Adrenal gland (tissue), 12 donors: Measurements from ENCODE around the gene ADGRA1. TPM values are rescaled to one million over a fixed set of nuclear protein-coding genes. Genes with fewer than 3 reads are reported as not detected.

ENCODE experiments used
- DNase-seq, 7 donors: peaks; one replicate each; pipeline ENCODE4 v3.0.0-alpha.2; 2019 to 2020
- H3K27ac ChIP-seq, 5 donors: fragments of 200-600 bp; sonication (generic) in 4 of 5; 1 replicate in 3 of 5; 2 replicates in 2 of 5; pipeline versions ENCODE4 v1.5.1 to v1.8.0; 2016 to 2020; ENCODE audit warnings: mild to moderate bottlenecking in 1 of 5
- H3K27me3 ChIP-seq: fragments of 200-600 bp; 2 replicates; pipeline ENCODE4 v1.8.0; 2021
- H3K36me3 ChIP-seq, 2 donors: fragments of 200-600 bp; replicated peaks in 1 of 2; 1 replicate in 1 of 2; 2 replicates in 1 of 2; pipeline versions ENCODE4 v1.5.1 to v1.8.0; 2018 to 2022
- H3K4me1 ChIP-seq, 2 donors: fragments of 200-600 bp; replicated peaks in 1 of 2; 1 replicate in 1 of 2; 2 replicates in 1 of 2; pipeline versions ENCODE4 v1.5.1 to v1.8.0; 2018 to 2021
- H3K4me3 ChIP-seq, 4 donors: fragments of 200-600 bp; sonication (generic) in 3 of 4; one replicate each; pipeline ENCODE4 v1.5.1; 2016 to 2018
- H3K9me3 ChIP-seq, 3 donors: fragments of 200-600 bp; sonication (generic) in 1 of 3; replicated peaks in 1 of 3; 1 replicate in 2 of 3; 2 replicates in 1 of 3; pipeline versions ENCODE4 v1.5.1 to v1.8.0; 2016 to 2021
- CTCF ChIP-seq, 6 experiments: fragments of 450-650 bp in 4 of 6; fragments of 200-600 bp in 2 of 6; sonication (generic) in 1 of 6; IDR thresholded peaks; 1 replicate in 5 of 6; 2 replicates in 1 of 6; pipeline versions ENCODE4 v1.5.1 to v1.8.0; 2016 to 2021; ENCODE audit warnings: antibody characterized with exemption in 6 of 6, mild to moderate bottlenecking in 2 of 6, moderate library complexity in 1 of 6
- POLR2A ChIP-seq, 2 donors: fragments of 450-650 bp; IDR thresholded peaks; one replicate each; pipeline ENCODE4 v1.6.1; 2017; ENCODE audit warnings: antibody characterized with exemption in 2 of 2, mild to moderate bottlenecking in 2 of 2, moderate library complexity in 1 of 2
- WGBS, 4 donors: extraction: QIAGEN DNeasy Blood & Tissue Kit in 2 of 4; methylation state at CpG; one replicate each; pipeline versions ENCODE4 v1.1.5 to v1.1.7; 2013 to 2017; 5-methylcytosine and 5-hydroxymethylcytosine counted together
- intact Hi-C, 2 donors: fragments of 100-400 bp; cut with DNase I; formaldehyde crosslinking; loops; one replicate each; pipeline versions ENCODE4 v1.14.1 to v1.15.0; 2022 to 2023
- polyA plus RNA-seq, 3 donors: library from polyadenylated mRNA; stranded (reverse); fragments of 200-250 nt in 2 of 3; fragments of 350-450 nt in 1 of 3; fragmentation: Illumina TruSeq in 1 of 3; extraction: RNeasy Lipid Tissue Mini Kit (QIAGEN cat#74804) in 1 of 3; gene quantifications; one replicate each; pipeline ENCODE4 v1.2.3, GENCODE V29; 2013 to 2014
- total RNA-seq, 9 donors: library from RNA; depleted of rRNA in 4 of 9; stranded (reverse); fragments of >200 nt in 4 of 9; fragments of 120-200 nt in 1 of 9; fragmentation: NEBNext Ultra II Directional in 1 of 9; extraction: Animal tissue kit (Norgen Biotek cat#: 25700) in 1 of 9; gene quantifications; one replicate each; pipeline versions ENCODE4 v1.1.0 to v1.2.4, GENCODE V29; 2013 to 2023
- donor health status: healthy with polysubstance abuse.
- donor health status: Bipolar disorder and iron deficiency.
- donor health status: DM: yes; HTN: yes; CAD: no.
- donor health status: DM: no; HTN: no; CAD: no.
- donor health status: DM: no; HTN: no; CAD: no.
- donor health status: DM: yes; HTN: yes; CAD: no.

Gene ADGRA1
- total and polyA plus RNA-seq, 12 donors = 0.06 to 8.2 (median 2.7) TPM; not detected in 2

- intact Hi-C loops = no loop called here
- no peak for DNase-seq
- 68 to 81% (median 76%) methylated on average over 8 to 18 of the region's 18 CpGs for WGBS, 4 donors
- Histone ChIP-seq H3K4me3 (no peak overlapping the region), H3K4me1 (no peaks in the 10 kb centered on the region), H3K27me3 (peaks cover 9% of the 10 kb centered on the region), H3K36me3 (no peaks in the 10 kb centered on the region), H3K9me3 (no peaks in the 10 kb centered on the region), H3K27ac (no peak overlapping the region)
- TF ChIP-seq POLR2A (IDR thresholded peaks at IDR 0.05) (no peak), CTCF (IDR thresholded peaks at IDR 0.05) (no peak)
Observed at GRCh38 chr10:133043541-133044225, 44.0 kb upstream of the ADGRA1 start.

GRCh38 chr10:133044401-133044811, 43.3 kb upstream of the ADGRA1 start:
- no peaks in the 10 kb centered on the region for H3K36me3 ChIP-seq
- WGBS, 4 donors = 64 to 70% (median 67%) methylated on average over 10 to 19 of the region's 19 CpGs
- no peaks in the 10 kb centered on the region for H3K9me3 ChIP-seq
- H3K4me1 ChIP-seq = no peaks in the 10 kb centered on the region
- H3K27ac ChIP-seq = no peak overlapping the region
- TF ChIP-seq CTCF (IDR thresholded peaks at IDR 0.05) (no peak), POLR2A (IDR thresholded peaks at IDR 0.05) (no peak)
- peak in 2 of 7 donors; percentile 22 to 66 for DNase-seq
- H3K27me3 ChIP-seq = peaks cover 7% of the 10 kb centered on the region
- no peak overlapping the region for H3K4me3 ChIP-seq
- intact Hi-C loops = no loop called here

DNA sequence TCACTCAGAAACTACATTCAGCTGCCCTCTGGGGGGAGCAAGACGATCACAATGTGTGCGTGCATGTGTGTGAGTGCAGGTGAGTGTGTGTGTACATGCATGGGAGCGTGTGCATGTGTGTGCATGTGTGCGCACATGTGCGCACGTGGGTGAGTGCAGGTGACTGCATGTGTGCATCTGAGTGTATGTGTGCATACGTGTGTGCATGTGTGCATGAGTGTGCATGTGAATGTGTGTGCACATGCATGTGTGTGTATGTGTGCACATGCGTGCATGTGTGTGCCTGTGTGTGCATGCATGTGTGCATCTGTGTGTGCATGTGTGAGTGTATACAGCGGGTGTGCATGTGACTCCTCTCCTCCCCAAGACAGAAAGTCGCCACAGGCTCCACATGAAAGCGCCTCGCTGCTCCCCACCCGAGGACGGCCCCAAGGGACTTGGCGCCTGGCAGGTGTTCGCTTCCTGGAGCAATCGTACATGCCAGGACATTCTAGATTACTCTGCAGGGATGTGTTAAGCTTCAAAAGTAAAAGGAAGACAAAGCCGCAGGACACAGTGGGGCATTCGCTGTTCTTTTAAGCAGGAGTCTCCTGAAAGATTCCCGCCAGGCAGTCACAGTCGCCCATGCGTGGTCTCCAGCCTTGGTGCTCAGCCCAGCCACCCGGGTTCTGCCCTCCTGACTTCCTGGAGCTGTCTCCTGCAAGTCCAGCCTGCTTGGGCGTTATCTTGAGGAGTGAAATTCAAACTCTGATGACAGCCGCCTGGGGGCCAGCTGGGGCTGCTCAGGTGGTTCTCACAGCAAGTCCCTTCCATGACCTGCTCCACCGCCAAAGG, 42.0 kb upstream of the ADGRA1 start:
- DNase-seq = no peak
- Histone ChIP-seq H3K27ac (no peak overlapping the region), H3K4me3 (no peak overlapping the region), H3K36me3 (no peaks in the 10 kb centered on the region), H3K4me1 (no peaks in the 10 kb centered on the region), H3K27me3 (peaks cover 4% of the 10 kb centered on the region), H3K9me3 (no peaks in the 10 kb centered on the region)
- TF ChIP-seq POLR2A (IDR thresholded peaks at IDR 0.05) (no peak), CTCF (IDR thresholded peaks at IDR 0.05) (no peak)
- 78 to 84% (median 81%) methylated on average over 10 to 26 of the region's 26 CpGs for WGBS, 4 donors
- intact Hi-C loops = no loop called here

DNA sequence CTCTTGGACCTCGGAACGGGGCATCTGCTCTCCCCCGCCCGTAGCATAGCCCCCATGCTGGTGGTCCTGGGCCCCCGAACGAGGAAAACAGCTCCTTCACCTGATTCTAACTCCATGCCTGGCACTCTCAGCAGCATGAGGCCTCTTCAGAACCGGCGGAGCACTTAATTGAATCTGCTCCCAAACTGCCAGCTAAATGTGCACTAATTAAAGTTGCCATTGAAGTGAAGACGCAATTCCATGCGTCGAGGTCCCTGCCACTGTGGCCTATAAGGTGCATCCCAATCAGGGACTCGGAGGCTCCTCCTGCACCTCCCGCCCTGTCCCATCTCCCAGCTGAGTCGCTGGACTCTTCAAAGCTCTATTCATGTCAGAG, 41.3 kb upstream of the ADGRA1 start:
- Histone ChIP-seq H3K4me3 (no peak overlapping the region), H3K27ac (no peak overlapping the region)
- intact Hi-C loops = no loop called here

More for the DNA sequence above, 41.3 kb upstream of the ADGRA1 start:
- DNase-seq = no peak
- H3K9me3 ChIP-seq = no peaks in the 10 kb centered on the region
- H3K27me3 ChIP-seq = peaks cover 4% of the 10 kb centered on the region
- H3K4me1 ChIP-seq = no peaks in the 10 kb centered on the region
- TF ChIP-seq CTCF (IDR thresholded peaks at IDR 0.05) (no peak), POLR2A (IDR thresholded peaks at IDR 0.05) (no peak)
- H3K36me3 ChIP-seq = no peaks in the 10 kb centered on the region
- whole genome bisulfite sequencing, 4 donors = 65 to 76% (median 69%) methylated on average over 8 to 14 of the region's 14 CpGs
